ENCODE data around the gene LARGE2.
A peak's percentile ranks its signal among the peaks of the same experiment; 100 is the strongest.

Gene LARGE2

DNA sequence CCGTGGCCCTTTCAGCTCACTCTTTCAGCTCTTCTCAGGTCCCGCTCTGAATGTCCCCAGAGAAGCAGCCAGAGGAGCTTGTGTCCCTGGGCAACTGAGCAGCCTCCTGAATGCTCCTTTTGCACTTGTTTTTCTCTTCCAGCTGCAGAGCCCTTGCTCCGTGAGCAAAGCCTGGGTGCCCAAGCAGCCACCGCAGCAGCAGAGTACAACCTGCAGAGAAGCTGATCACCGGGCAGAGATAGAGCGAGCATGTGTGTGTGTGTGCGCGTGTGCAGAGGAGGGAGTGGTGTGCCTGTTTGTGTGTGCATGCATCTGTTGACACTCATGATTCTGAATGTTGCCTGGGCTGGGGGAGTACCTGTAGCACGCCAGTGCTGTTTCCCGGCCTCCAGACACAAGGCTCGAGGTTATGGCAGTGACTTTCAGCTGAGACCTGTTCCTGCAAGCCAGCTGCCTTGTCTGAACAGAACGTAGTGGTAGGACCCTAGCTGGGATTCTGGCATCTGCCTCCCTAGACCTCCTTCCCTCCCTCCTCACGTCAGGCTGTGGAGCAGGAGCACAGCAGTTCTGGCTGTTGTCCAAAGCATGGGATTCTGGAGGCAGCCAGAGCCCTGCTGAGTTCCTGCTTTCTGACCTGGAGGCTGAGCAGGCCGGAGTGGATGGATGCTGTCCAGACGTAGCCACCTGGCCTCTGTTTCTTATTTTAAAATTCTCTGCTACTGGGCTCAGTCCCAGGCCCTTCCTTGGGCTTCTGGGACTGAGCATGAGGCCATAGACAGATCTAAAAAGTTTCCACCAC, 41.5 kb upstream of the LARGE2 start:
- TF ChIP-seq TCF4 (CRISPR knock-in tag; IDR thresholded peaks at IDR 0.05; ENCODE audit: borderline replicate concordance), result peak; percentile 69; the same call in 1 of the 2 replicates
- TF ChIP-seq, protein P1, sequence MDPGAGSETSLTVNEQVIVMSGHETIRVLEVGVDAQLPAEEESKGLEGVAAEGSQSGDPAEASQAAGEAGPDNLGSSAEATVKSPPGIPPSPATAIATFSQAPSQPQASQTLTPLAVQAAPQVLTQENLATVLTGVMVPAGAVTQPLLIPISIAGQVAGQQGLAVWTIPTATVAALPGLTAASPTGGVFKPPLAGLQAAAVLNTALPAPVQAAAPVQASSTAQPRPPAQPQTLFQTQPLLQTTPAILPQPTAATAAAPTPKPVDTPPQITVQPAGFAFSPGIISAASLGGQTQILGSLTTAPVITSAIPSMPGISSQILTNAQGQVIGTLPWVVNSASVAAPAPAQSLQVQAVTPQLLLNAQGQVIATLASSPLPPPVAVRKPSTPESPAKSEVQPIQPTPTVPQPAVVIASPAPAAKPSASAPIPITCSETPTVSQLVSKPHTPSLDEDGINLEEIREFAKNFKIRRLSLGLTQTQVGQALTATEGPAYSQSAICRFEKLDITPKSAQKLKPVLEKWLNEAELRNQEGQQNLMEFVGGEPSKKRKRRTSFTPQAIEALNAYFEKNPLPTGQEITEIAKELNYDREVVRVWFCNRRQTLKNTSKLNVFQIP (CRISPR knock-in tag; IDR thresholded peaks at IDR 0.05; ENCODE audit: borderline replicate concordance, low read depth), result no peak
- ATAC-seq, result peak; percentile 70

DNA sequence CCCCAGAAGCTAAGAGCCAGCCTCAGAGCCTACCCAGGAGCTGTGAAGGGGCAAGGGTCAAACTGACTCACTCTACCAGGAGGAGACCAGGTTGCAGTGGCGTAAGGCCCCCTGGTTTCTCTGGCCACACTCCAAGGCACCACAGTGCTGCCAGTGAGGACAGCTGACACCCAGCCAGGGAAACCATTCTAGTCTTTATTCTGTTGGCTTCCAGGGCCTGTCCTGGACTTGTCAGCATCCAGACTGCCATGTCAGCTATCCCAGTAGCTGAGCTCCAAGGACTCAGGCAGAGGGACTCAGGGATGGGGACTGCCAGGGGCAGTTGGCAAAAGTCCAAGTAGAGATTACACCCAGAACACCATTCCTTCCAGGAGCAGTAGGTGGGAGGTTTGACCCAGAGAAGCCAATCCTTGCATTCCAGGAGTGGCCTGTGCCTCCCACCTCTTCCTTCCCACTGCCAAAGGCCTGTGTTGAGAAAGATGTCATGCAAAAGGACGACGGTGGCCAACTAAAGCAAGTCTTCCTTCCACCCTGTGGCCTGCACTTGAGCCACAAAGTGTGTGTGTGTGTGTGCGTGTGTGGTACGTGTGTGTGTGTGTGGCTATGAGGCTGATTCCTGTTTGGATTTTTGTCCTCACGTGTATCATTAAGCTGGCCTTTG, 40.6 kb upstream of the LARGE2 start:
- ATAC-seq, result no peak
- TF ChIP-seq ESRRG (CRISPR knock-in tag; IDR thresholded peaks at IDR 0.05) (no peak), ISL1 (CRISPR knock-in tag; IDR thresholded peaks at IDR 0.05) (no peak), PPARA (CRISPR knock-in tag; IDR thresholded peaks at IDR 0.05; ENCODE audit: borderline replicate concordance) (no peak), GLIS3 (CRISPR knock-in tag; IDR thresholded peaks at IDR 0.05) (no peak), ZNF565 (CRISPR knock-in tag; conservative IDR thresholded peaks at IDR 0.05; ENCODE audit: low read depth) (no peak), ARNTL (CRISPR knock-in tag; IDR thresholded peaks at IDR 0.05; ENCODE audit: borderline replicate concordance, low read depth) (no peak), SNAI2 (CRISPR knock-in tag; IDR thresholded peaks at IDR 0.05) (no peak), ZFP30 (CRISPR knock-in tag; IDR thresholded peaks at IDR 0.05) (no peak), ZNF70 (CRISPR knock-in tag; IDR thresholded peaks at IDR 0.05) (no peak), RARB (CRISPR knock-in tag; IDR thresholded peaks at IDR 0.05) (no peak)
- TF ChIP-seq, protein P2, sequence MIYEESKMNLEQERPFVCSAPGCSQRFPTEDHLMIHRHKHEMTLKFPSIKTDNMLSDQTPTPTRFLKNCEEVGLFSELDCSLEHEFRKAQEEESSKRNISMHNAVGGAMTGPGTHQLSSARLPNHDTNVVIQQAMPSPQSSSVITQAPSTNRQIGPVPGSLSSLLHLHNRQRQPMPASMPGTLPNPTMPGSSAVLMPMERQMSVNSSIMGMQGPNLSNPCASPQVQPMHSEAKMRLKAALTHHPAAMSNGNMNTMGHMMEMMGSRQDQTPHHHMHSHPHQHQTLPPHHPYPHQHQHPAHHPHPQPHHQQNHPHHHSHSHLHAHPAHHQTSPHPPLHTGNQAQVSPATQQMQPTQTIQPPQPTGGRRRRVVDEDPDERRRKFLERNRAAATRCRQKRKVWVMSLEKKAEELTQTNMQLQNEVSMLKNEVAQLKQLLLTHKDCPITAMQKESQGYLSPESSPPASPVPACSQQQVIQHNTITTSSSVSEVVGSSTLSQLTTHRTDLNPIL (CRISPR knock-in tag; IDR thresholded peaks at IDR 0.05; ENCODE audit: low read depth), result no peak
- TF ChIP-seq, protein P1 (CRISPR knock-in tag; IDR thresholded peaks at IDR 0.05; ENCODE audit: borderline replicate concordance, low read depth), result no peak
- TF ChIP-seq, protein P3, sequence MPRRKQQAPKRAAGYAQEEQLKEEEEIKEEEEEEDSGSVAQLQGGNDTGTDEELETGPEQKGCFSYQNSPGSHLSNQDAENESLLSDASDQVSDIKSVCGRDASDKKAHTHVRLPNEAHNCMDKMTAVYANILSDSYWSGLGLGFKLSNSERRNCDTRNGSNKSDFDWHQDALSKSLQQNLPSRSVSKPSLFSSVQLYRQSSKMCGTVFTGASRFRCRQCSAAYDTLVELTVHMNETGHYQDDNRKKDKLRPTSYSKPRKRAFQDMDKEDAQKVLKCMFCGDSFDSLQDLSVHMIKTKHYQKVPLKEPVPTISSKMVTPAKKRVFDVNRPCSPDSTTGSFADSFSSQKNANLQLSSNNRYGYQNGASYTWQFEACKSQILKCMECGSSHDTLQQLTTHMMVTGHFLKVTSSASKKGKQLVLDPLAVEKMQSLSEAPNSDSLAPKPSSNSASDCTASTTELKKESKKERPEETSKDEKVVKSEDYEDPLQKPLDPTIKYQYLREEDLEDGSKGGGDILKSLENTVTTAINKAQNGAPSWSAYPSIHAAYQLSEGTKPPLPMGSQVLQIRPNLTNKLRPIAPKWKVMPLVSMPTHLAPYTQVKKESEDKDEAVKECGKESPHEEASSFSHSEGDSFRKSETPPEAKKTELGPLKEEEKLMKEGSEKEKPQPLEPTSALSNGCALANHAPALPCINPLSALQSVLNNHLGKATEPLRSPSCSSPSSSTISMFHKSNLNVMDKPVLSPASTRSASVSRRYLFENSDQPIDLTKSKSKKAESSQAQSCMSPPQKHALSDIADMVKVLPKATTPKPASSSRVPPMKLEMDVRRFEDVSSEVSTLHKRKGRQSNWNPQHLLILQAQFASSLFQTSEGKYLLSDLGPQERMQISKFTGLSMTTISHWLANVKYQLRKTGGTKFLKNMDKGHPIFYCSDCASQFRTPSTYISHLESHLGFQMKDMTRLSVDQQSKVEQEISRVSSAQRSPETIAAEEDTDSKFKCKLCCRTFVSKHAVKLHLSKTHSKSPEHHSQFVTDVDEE (CRISPR knock-in tag; IDR thresholded peaks at IDR 0.05), result no peak

DNA sequence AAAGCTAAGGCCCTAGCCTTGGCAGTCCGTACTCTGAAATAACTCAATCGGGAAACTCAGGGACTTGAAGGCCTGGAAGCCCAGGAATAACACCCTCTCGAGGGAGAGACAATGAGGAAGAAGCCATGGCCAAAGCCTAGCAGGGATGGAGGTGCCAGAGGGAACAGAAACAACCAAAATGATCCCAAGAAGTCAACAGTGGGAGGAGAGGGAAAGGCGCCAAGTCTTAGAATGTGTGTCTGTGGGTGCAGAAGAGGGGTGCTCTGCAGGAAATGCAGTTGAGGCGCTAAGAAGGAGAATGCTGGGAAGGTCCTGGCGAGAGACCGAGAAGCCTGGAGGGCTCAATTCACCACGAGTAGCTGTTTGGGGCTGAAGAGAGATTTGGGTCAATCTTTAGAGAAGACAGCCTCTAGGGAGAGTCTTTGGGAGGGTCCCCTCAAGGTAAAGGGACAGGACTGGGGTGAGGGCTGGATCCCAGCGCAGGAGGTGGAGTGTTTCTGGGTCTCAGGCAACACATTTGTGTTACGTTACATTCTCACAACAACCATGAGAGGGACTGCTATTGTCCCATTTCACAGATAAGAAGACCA, 37.8 kb upstream of the LARGE2 start:
- no peak for ATAC-seq
- TF ChIP-seq ZFP3 (CRISPR knock-in tag; IDR thresholded peaks at IDR 0.05), result no peak
- no peak for TF ChIP-seq CSDC2 (CRISPR knock-in tag; IDR thresholded peaks at IDR 0.05)
- no peak for TF ChIP-seq SNAI2 (CRISPR knock-in tag; IDR thresholded peaks at IDR 0.05)
- TF ChIP-seq TOX (CRISPR knock-in tag; IDR thresholded peaks at IDR 0.05; ENCODE audit: borderline replicate concordance), result no peak
- no peak for TF ChIP-seq OSR1 (CRISPR knock-in tag; IDR thresholded peaks at IDR 0.05)

DNA sequence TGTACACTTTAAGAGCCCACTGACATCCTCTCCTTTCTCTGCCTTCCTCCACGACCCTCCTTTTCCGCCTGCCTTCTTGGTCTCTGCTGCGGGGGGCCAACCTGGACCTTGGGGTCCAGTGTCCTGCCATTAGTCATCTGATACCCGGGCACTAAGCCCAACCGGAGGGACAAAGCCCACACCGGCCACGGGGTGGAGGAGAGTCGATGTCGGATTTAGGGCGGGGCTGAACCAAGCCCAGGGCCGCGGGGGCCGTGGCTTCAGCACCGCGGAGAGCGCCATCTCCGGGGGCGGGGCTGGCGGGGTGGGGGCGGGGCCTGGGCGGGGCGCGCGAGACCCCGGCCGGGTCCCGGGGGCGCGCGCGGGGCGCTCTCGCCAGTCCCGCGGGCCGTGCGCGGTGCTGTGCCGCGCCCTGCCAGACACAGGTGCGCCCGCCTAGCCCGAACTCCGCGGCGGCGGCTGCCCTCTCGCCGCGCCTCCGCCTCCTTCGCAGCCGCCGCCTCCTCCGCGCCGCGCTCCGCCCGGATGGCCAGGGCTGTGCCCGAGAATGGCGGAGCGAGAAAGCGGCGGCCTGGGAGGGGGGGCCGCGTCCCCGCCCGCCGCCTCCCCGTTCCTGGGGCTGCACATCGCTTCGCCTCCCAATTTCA, 37.1 kb upstream of the LARGE2 start, which contains the start of gene MAPK8IP1:
TSS of gene MAPK8IP1 (plus strand) at position 378 of the 647 bp plus-strand sequence. CDS start at position 548, 170 bp downstream.
- ATAC-seq, result peak; percentile 52
- no peak for TF ChIP-seq ZFP3 (CRISPR knock-in tag; IDR thresholded peaks at IDR 0.05)
- TF ChIP-seq CSDC2 (CRISPR knock-in tag; IDR thresholded peaks at IDR 0.05), result peak; percentile 27; the same call in 1 of the 2 replicates
- TF ChIP-seq ZNF70 (CRISPR knock-in tag; IDR thresholded peaks at IDR 0.05), result no peak
- TF ChIP-seq, protein P4, sequence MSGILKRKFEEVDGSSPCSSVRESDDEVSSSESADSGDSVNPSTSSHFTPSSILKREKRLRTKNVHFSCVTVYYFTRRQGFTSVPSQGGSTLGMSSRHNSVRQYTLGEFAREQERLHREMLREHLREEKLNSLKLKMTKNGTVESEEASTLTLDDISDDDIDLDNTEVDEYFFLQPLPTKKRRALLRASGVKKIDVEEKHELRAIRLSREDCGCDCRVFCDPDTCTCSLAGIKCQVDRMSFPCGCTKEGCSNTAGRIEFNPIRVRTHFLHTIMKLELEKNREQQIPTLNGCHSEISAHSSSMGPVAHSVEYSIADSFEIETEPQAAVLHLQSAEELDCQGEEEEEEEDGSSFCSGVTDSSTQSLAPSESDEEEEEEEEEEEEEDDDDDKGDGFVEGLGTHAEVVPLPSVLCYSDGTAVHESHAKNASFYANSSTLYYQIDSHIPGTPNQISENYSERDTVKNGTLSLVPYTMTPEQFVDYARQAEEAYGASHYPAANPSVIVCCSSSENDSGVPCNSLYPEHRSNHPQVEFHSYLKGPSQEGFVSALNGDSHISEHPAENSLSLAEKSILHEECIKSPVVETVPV (CRISPR knock-in tag; IDR thresholded peaks at IDR 0.05), result no peak

Measured in SK-N-SH treated with all-trans-retinoic acid at 6 μM for 48 hours (cell line).